DMS53 treated with DMSO at 0.1 percent for 48 hours (cell line): ENCODE data around the gene NUDT2.

Source experiments
- DNase-seq: peaks from one replicate; lab custom pipeline; 2025; ENCODE audit not compliant: unreplicated experiment; lab: John Stamatoyannopoulos, UW

Gene NUDT2

DNA sequence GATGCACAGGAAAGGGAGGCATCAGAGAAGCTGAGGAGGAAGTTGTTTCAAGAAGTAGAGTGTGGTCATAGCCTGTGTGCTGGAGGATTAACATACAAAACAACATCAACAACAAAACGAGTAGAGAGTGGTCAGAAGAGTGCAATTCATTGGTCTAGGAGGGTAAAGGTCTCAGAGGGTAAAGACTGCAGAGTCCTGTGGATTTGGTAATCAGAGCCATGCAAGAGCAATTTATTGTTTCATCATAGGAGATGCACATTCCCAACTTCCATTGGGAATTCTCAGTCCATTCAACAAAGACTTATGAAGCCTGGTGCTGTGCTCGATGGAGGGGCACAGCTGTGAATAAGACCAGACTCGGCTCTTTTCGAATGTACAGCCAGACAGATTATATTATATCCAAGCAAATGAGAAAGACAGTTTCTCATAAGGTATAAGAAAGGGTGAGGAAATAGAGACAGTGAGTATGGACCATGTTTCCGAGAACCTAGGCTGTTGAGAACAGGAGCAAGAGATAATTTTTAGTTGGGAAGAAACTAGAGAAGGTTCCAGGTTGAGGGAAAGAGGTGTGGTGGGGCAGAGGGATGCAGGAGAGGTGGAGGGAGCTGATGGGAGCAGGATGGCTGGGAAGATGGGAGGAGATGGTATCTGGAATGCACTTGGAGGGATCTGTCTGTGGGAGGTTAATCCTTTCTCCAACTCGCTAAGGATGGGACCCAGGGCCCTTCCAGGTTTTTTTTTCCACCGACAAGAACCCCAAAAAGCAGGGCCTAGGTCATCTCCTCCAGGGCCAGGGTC is 55.2 kb downstream of the NUDT2 start:
- no peak for DNase-seq

GRCh38 chr9:34385561-34386230 is 56.3 kb downstream of the NUDT2 start:
- DNase-seq: no peak

DNA sequence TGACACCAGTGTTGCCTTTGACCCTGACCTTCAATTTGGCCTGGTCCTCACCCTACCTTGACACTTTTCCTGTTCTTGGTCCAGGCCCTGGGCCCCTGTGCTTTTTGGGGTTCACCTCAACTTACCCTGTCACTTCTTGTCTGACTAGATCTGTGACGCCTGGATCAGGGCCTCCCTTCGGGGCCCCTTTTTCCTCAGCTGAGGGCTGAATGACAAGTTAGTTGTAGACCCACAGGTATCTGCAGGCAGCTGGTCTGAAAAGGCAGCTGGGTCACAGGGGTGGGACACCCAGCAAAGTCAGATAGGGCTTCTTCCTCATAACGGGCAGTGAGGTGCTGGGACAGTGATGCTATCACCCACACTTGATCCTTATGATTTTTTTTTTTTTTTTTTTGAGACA is 57.3 kb downstream of the NUDT2 start:
- DNase-seq: no peak

DNA sequence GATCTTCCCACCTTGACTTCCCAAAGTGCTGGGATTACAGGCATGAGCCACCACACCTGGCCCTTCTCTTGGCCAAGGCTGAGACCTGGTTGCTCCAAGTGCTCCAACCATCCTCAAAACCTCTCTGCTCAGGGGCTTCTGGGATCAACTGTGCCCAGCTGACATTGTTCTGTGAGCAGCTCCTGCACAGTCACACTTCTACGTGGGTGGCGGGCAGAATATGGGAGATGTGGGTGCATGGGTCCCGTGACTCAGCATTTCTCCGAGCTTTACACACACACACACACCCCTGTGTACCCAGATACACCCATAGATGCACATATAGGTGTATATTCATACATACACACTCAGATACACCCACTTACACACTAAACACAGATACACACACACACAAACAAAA is 57.9 kb downstream of the NUDT2 start:
- DNase-seq: no peak

DNA sequence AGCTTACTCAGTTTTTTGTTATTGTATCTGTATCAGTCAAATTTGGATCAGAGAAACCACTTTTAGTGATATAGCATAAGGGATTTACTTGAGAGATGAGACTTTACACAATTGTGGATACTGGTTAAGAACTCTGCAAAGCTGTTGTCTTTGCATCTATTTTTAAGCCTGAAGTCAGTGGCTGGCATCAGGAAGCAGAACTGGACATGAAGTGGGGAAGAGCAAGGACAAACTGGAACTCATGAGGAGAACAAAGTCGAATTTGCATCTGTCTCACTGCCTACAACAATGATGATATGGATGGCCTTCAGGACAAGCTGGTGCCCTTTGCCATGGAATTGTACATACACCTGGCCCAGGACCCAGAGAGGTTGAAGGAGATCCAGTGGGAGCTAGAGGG is 63.1 kb downstream of the NUDT2 start:
- no peak for DNase-seq
